22Rv1 (cell line): ENCODE results near the gene MLN.

ENCODE experiments used
- ZFX ChIP-seq: fragments of 450-650 bp; IDR thresholded peaks from 2 replicates; pipeline ENCODE4 v1.6.1; 2017; ENCODE audit warnings: antibody characterized with exemption, borderline replicate concordance
- TF ChIP-seq, protein P1 (sequence below): fragments of 450-650 bp; IDR thresholded peaks from 2 replicates; pipeline ENCODE4 v1.5.1; 2017; ENCODE audit warnings: mild to moderate bottlenecking

DNA sequence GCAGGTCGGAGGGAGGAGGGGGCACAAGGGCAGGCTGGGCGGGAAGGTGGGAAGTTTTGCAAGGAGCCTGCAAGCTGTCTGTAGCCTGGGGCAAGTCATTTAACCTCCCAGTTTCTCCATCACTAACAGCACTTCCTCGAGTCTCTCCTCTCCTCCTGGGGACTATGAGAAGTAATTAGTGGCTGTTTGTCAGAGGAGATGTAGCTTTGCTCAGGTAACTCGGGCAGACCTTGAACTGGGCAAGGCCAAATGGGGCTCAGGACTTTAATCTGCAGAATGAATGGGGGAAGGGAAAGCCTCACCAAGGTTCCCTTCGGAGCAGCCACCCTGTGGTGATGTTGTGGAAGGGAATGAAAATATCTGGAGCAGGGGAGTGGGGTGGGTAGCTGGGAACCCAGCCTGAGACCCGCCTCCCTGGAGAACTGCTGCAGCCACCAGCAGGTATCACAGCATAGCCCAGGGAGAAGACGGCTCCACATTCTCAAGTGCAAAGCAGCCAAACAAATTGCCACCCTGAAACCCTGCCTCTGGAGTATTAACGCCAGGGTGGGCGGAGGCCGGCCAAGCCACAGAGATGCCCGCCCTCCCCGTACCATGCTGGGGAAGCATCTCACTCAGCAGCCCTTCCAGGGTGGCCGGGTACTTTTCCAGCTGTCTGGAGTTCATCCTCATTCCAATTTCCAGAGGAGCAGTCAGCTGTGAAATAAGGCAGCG, 8.7 kb downstream of the MLN start:
- TF ChIP-seq, protein P1, sequence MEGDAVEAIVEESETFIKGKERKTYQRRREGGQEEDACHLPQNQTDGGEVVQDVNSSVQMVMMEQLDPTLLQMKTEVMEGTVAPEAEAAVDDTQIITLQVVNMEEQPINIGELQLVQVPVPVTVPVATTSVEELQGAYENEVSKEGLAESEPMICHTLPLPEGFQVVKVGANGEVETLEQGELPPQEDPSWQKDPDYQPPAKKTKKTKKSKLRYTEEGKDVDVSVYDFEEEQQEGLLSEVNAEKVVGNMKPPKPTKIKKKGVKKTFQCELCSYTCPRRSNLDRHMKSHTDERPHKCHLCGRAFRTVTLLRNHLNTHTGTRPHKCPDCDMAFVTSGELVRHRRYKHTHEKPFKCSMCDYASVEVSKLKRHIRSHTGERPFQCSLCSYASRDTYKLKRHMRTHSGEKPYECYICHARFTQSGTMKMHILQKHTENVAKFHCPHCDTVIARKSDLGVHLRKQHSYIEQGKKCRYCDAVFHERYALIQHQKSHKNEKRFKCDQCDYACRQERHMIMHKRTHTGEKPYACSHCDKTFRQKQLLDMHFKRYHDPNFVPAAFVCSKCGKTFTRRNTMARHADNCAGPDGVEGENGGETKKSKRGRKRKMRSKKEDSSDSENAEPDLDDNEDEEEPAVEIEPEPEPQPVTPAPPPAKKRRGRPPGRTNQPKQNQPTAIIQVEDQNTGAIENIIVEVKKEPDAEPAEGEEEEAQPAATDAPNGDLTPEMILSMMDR = no peak
- no peak for TF ChIP-seq ZFX
